GM19467 (cell line): ENCODE measurements around the gene ZBED4.

Source experiments
- ATAC-seq: cut with Tn5 transposase; IDR thresholded peaks from one replicate; pipeline ENCODE4 v1.9.1; 2021; ENCODE audit warnings: mild to moderate bottlenecking, moderate library complexity; ENCODE audit not compliant: unreplicated experiment

ZBED4 gene

DNA sequence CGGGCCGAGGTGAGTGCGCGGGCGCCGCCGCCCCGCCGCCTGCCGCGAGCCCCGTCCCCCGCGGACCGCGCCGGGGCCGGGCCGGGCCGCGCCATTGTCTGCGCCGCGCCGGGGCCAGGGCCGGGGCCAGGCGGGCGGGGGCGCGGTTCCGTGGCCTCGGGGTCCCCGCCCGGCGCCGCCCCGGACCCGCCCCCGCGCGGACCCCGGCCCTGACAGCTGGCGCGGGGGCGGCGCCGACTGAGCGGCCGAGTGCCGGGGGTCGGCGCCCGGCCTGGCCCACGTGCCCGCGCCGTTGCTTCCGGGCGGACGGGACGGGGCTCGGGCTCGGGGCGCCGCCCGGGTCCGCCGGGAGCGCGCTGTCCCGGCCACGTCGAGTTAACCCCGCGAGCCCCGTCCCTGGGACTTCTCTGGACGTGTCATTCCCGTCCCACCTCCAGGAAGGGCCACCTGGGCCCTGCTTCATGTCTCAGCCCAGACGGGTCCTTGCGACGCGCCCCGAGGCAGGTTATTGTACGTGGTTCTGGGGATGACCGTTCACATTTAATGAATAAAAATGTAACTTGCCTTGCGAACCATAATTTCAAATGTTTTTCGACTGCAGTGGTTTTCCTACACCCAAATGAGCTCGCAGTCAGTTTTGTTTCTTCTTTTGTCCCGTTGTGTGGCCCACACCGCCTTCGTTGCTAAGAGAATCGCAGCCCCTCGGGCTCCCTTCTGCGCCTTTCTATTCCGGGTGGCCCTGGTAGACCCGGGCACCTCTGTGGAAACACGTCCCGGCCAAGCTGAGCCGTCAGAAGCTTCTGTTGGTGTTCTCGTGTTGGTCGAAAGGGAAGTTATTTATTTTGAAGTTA, 562 bp downstream of the ZBED4 start:
- ATAC-seq, result peak; percentile 29

- no peak for ATAC-seq
Observed at GRCh38 chr22:49855251-49855911, 1.7 kb downstream of the ZBED4 start.

GRCh38 chr22:49856343-49856742, 2.7 kb downstream of the ZBED4 start:
- no peak for ATAC-seq

DNA sequence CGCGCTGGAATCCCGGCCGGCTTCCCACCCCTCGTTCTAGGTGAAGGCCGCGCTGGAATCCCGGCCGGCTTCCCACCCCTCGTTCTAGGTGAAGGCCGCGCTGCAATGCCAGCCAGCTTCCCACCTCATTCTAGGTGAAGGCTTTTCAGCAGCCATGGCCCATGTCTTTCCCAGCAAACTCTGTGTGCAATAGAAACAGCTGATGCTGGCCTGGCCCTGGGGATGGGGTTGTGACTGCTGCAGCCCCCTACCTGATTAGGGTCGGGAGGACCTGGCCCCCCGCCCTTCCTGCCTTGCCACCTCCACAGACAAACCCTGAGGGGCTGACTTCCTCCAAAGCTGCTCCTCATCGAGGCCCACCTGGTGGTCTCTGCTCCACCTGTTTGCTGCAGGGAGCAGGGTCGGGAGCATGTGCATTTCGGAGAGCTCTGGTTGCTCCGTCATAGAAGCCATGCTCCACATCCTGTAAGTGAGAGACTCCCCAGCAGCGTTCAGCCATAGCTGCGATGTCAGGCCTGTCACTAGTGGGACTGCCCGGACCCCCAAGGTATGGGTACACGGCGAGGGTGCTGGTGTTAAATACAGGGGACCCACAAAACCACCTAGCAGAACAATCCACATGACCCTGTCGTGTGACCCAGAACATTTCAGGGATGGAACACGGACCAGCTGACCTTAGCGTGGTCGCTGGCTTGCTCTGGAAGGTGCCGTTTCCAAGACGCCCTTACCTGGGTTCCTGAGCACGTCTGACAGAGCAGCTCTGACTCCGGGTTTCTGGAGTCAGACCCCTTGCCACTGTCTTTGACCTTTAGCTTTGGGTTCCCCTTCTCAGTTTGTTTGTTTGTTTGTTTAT, 3.3 kb downstream of the ZBED4 start:
- ATAC-seq, result no peak

DNA sequence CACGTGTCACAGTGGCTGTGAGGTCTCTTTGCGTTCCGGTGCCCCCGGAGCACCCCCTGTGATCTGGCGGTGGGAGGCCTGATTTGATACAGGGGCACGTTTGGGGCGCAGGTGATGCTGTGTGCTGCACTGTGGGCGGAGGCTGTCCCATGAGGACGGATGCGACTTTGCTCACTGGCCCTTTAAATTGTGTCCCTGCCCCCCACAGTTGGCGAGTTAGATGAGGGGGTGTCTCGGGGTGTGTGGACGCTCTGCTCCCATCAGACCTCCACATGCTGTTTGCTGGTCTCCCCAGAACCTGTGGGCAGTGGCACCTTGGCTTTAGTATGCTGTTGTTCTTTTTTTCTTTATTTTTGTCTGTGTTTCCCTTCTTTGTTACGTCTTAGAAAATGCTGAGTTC, 5.2 kb downstream of the ZBED4 start:
- no peak for ATAC-seq

GRCh38 chr22:49861642-49862495, 8.2 kb downstream of the ZBED4 start:
- ATAC-seq, result no peak

DNA sequence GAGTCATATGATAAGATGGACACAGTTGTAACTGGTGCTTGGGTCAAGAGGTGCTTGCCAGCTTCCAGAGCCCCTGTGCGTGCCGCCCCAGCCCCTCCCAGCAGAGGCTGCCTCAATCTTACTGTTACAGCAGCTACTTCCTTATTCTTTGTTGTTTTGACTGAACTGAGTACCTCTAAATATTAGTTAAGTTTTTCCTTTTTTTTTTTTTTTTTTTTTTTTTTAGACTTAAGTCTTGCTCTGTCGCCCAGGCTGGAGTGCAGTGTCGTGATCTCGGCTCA, 8.8 kb downstream of the ZBED4 start:
- no peak for ATAC-seq

DNA sequence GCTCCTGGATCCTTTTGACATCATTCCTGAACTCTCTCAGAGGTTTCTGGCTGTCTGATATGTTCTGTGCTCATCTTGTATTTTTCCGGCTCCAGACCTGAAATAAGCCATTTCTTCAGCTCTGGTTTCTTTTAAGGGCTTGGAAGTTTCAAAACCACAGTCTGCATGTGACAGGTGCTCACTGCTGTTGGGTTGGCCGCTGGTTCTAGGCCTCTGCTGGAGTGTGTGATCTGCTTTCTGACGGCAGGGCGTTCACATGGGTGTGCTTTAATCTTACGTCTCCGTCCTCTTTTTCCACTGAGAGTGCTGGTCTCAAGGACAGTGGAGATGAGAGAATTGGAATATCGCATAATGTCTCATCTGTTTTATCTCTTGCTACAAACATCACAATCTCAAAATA, 10.3 kb downstream of the ZBED4 start:
- ATAC-seq, result no peak

DNA sequence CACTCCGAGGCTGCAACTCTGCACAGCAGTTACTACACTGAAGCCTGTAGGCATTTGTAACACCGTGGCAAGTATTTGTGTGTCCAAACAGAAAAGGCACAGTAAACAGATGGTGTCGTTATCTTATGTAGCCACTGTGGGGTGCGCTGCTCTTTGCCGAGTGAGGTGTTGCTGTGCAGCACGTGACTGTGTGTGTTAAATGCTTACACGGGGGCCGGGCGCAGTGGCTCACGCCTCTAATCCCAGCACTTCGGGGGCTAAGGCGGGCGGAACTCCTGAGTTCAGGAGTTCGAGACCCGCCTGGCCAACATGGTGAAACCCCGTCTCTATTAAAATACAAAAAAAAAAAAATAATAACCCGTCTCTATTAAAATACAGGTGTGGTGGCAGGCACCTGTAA, 11.5 kb downstream of the ZBED4 start:
- ATAC-seq, result no peak

- no peak for ATAC-seq
Observed at GRCh38 chr22:49866134-49866533, 12.5 kb downstream of the ZBED4 start.

GRCh38 chr22:49866646-49867045, 13.0 kb downstream of the ZBED4 start:
- ATAC-seq, result no peak

- no peak for ATAC-seq
Observed at GRCh38 chr22:49867303-49868265, 13.9 kb downstream of the ZBED4 start.

GRCh38 chr22:49869086-49869830, 15.6 kb downstream of the ZBED4 start:
- no peak for ATAC-seq

- ATAC-seq, result no peak
Observed at GRCh38 chr22:49869845-49870712, 16.4 kb downstream of the ZBED4 start.

- ATAC-seq, result no peak
Observed at GRCh38 chr22:49871482-49871881, 17.8 kb downstream of the ZBED4 start.

- no peak for ATAC-seq
Observed at GRCh38 chr22:49872347-49872746, 18.7 kb downstream of the ZBED4 start.

- no peak for ATAC-seq
Observed at GRCh38 chr22:49873228-49873940, 19.7 kb downstream of the ZBED4 start.
